H9 (cell line): ENCODE measurements around the gene LILRA5. TPM values are rescaled to one million over a fixed set of nuclear protein-coding genes. Genes with fewer than 3 reads are reported as not detected.

ENCODE experiments used
- DNase-seq: peaks from one replicate; pipeline ENCODE4 v3.0.0-alpha.2; 2017
- H2AFZ ChIP-seq: one replicate; pipeline ENCODE4 v1.6.1; 2013; ENCODE audit warnings: mild to moderate bottlenecking, low read length, control low read depth, moderate library complexity
- H2AK5ac ChIP-seq: 2 replicates; pipeline ENCODE4 v1.6.1; 2013; ENCODE audit warnings: low read length, control low read depth, mixed read lengths; ENCODE audit not compliant: insufficient read length
- H2BK120ac ChIP-seq: one replicate; pipeline ENCODE4 v1.6.1; 2013; ENCODE audit warnings: low read depth, mild to moderate bottlenecking, low read length, control low read depth, inconsistent platforms; ENCODE audit not compliant: poor library complexity, severe bottlenecking
- H2BK12ac ChIP-seq: 2 replicates; pipeline ENCODE4 v1.6.1; 2013; ENCODE audit warnings: low read length, control low read depth, mixed read lengths, low read depth; ENCODE audit not compliant: insufficient read length
- H2BK15ac ChIP-seq: 2 replicates; pipeline ENCODE4 v1.6.1; 2013; ENCODE audit warnings: low read depth, low read length, control low read depth
- H2BK20ac ChIP-seq: one replicate; pipeline ENCODE4 v1.6.1; 2013; ENCODE audit warnings: low read depth, mild to moderate bottlenecking, low read length, control low read depth, inconsistent platforms; ENCODE audit not compliant: poor library complexity, severe bottlenecking
- H2BK5ac ChIP-seq: 2 replicates; pipeline ENCODE4 v1.6.1; 2013; ENCODE audit warnings: low read length, control low read depth, mixed read lengths; ENCODE audit not compliant: insufficient read length
- H3K14ac ChIP-seq: 2 replicates; pipeline ENCODE4 v1.6.1; 2013; ENCODE audit warnings: low read length, control low read depth; ENCODE audit not compliant: insufficient read depth
- H3K18ac ChIP-seq: 2 replicates; pipeline ENCODE4 v1.6.1; 2013; ENCODE audit warnings: low read depth, mild to moderate bottlenecking, mixed read lengths, low read length, control low read depth; ENCODE audit not compliant: insufficient read length
- H3K23ac ChIP-seq: 2 replicates; pipeline ENCODE4 v1.6.1; 2013; ENCODE audit warnings: low read length, control low read depth, mixed read lengths, low read depth; ENCODE audit not compliant: insufficient read length
- H3K23me2 ChIP-seq: 2 replicates; pipeline ENCODE4 v1.6.1; 2013; ENCODE audit warnings: low read depth, mild to moderate bottlenecking, mixed read lengths, low read length, control low read depth; ENCODE audit not compliant: insufficient read length, poor library complexity, severe bottlenecking
- H3K27ac ChIP-seq: 2 replicates; pipeline ENCODE4 v1.5.1; 2013; ENCODE audit warnings: low read length, control low read depth, mixed read lengths, low read depth; ENCODE audit not compliant: insufficient read length
- H3K27me3 ChIP-seq: 2 replicates; pipeline ENCODE4 v1.6.1; 2013; ENCODE audit warnings: low read length, control low read depth, inconsistent platforms; ENCODE audit not compliant: insufficient read depth
- H3K4ac ChIP-seq: 2 replicates; pipeline ENCODE4 v1.6.1; 2013; ENCODE audit warnings: low read depth, mild to moderate bottlenecking, control low read depth, inconsistent platforms, low read length, moderate library complexity
- H3K4me1 ChIP-seq: 2 replicates; pipeline ENCODE4 v1.6.1; 2013; ENCODE audit warnings: low read length, control low read depth, inconsistent platforms; ENCODE audit not compliant: insufficient read depth
- H3K4me2 ChIP-seq: 2 replicates; pipeline ENCODE4 v1.6.1; 2013; ENCODE audit warnings: low read length, control low read depth, mixed read lengths; ENCODE audit not compliant: insufficient read length, insufficient read depth
- H3K56ac ChIP-seq: 2 replicates; pipeline ENCODE4 v1.6.1; 2013; ENCODE audit warnings: low read depth, mild to moderate bottlenecking, mixed read lengths, low read length, control low read depth; ENCODE audit not compliant: insufficient read length
- H3K79me1 ChIP-seq: 2 replicates; pipeline ENCODE4 v1.6.1; 2013; ENCODE audit warnings: low read depth, mild to moderate bottlenecking, moderate library complexity, low read length, control low read depth, inconsistent platforms; ENCODE audit not compliant: insufficient read depth, poor library complexity, severe bottlenecking
- H3K79me2 ChIP-seq: 2 replicates; pipeline ENCODE4 v1.6.1; 2013; ENCODE audit warnings: low read length, control low read depth, inconsistent platforms; ENCODE audit not compliant: insufficient read depth
- H3K9ac ChIP-seq: 2 replicates; pipeline ENCODE4 v1.6.1; 2013; ENCODE audit warnings: low read length, control low read depth, mixed read lengths; ENCODE audit not compliant: insufficient read length; ENCODE audit errors: extremely low read depth
- H3K9me3 ChIP-seq: one replicate; pipeline ENCODE4 v1.6.1; 2013; ENCODE audit warnings: low read depth, low read length, inconsistent platforms; ENCODE audit not compliant: control insufficient read depth
- H3T11ph ChIP-seq: one replicate; pipeline ENCODE4 v1.6.1; 2013; ENCODE audit warnings: mild to moderate bottlenecking, low read length, control low read depth, inconsistent platforms
- H4K20me1 ChIP-seq: one replicate; pipeline ENCODE4 v1.6.1; 2013; ENCODE audit not compliant: control insufficient read depth, insufficient read length, insufficient read depth
- H4K5ac ChIP-seq: 2 replicates; pipeline ENCODE4 v1.6.1; 2013; ENCODE audit warnings: low read depth, mild to moderate bottlenecking, mixed read lengths, low read length, control low read depth; ENCODE audit not compliant: insufficient read length
- H4K8ac ChIP-seq: replicated peaks from 2 replicates; pipeline ENCODE4 v1.6.1; 2013; ENCODE audit warnings: low read length, control low read depth, mixed read lengths, low read depth; ENCODE audit not compliant: insufficient read length
- H4K91ac ChIP-seq: 2 replicates; pipeline ENCODE4 v1.6.1; 2013; ENCODE audit warnings: low read depth, mild to moderate bottlenecking, moderate library complexity, mixed read lengths, low read length, control low read depth; ENCODE audit not compliant: insufficient read length
- H3K27ac Mint-ChIP-seq, 3 experiments: 2 replicates in 2 of 3; 3 replicates in 1 of 3; pipeline ENCODE4 v1.8.0; 2020 to 2021; ENCODE audit warnings: mixed read lengths in 3 of 3, mild to moderate bottlenecking in 1 of 3, moderate library complexity in 1 of 3
- H3K27me3 Mint-ChIP-seq: 2 replicates; pipeline ENCODE4 v1.8.0; 2021; ENCODE audit warnings: low read depth, mild to moderate bottlenecking, moderate library complexity, mixed read lengths
- H3K36me3 Mint-ChIP-seq, 3 experiments: 2 replicates in 2 of 3; 3 replicates in 1 of 3; pipeline ENCODE4 v1.8.0; 2020 to 2021; ENCODE audit warnings: low read depth in 3 of 3, mixed read lengths in 3 of 3; ENCODE audit not compliant: insufficient read depth in 1 of 3
- H3K4me1 Mint-ChIP-seq, 2 experiments: 2 replicates each; pipeline ENCODE4 v1.8.0; 2020; ENCODE audit warnings: mixed read lengths in 2 of 2
- H3K4me3 Mint-ChIP-seq, 2 experiments: 2 replicates in 1 of 2; 3 replicates in 1 of 2; pipeline ENCODE4 v1.8.0; 2020 to 2021; ENCODE audit warnings: mild to moderate bottlenecking in 2 of 2, mixed read lengths in 2 of 2, moderate library complexity in 1 of 2
- H3K9me3 Mint-ChIP-seq, 2 experiments: 2 replicates in 1 of 2; 3 replicates in 1 of 2; pipeline ENCODE4 v1.8.0; 2020; ENCODE audit warnings: mild to moderate bottlenecking in 2 of 2, mixed read lengths in 2 of 2, moderate library complexity in 1 of 2
- WGBS: extraction: QIAGEN DNeasy Blood & Tissue Kit; methylation state at CpG from one replicate; pipeline ENCODE4 v1.1.7; 2013; ENCODE audit warnings: missing lambda C conversion rate, low lambda C conversion rate, mixed read lengths; ENCODE audit not compliant: insufficient read length; ENCODE audit errors: extremely low coverage; 5-methylcytosine and 5-hydroxymethylcytosine counted together
- total RNA-seq: library from RNA; stranded (reverse); gene quantifications from 2 replicates; pipeline ENCODE4 v1.2.1, GENCODE V29; 2021
- TF ChIP-seq, protein P1 (sequence below): fragments of 200-600 bp; sonication (generic); conservative IDR thresholded peaks from 3 replicates; pipeline ENCODE4 v1.8.0; 2021; ENCODE audit warnings: antibody characterized with exemption, mild to moderate bottlenecking

LILRA5 gene
- total RNA-seq, 1 experiment from 2014 or later, result not detected

DNA sequence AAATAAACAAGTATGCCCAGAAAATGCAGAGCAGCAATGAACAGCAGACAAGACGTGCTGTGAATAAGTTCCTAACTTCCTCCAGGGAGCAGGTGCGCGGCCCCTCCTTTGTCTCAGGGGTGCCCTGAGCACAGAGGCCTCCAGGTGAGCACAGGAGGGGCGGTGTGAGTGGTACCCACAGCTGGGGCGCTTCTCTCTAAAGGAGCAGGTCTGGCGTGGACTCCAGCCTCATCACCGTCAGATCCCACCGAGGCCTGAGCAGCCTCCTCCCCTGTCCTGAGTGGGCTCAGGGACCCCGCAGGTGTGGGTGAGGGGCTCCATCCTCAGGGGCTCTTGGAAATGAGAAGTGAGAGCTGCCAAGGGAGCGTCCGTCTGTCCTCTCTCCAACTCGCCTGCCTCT, 3.2 kb downstream of the LILRA5 start:
- no peak overlapping the region for H3K4me2 ChIP-seq
- no peak overlapping the region for H3T11ph ChIP-seq
- H3K14ac ChIP-seq, result no peak overlapping the region
- H2BK12ac ChIP-seq, result no peak overlapping the region
- H3K27me3 ChIP-seq, result no peaks in the 10 kb centered on the region
- H3K27ac ChIP-seq, result no peak overlapping the region
- Mint-ChIP-seq H3K4me1 (no peaks in the 10 kb centered on the region), H3K27ac (no peak overlapping the region), H3K9me3 (peaks cover 7 to 77% of the 10 kb centered on the region in 2 experiments), H3K36me3 (no peaks in the 10 kb centered on the region), H3K27me3 (peaks cover 47% of the 10 kb centered on the region), H3K4me3 (no peak overlapping the region)
- no peaks in the 10 kb centered on the region for H3K23me2 ChIP-seq
- H2BK20ac ChIP-seq, result no peak overlapping the region
- WGBS, result no CpG with 5 or more reads among the region's 12 CpGs
- no peak overlapping the region for H3K18ac ChIP-seq
- no peak overlapping the region for H2AFZ ChIP-seq
- H3K79me1 ChIP-seq, result no peaks in the 10 kb centered on the region
- no peak overlapping the region for H4K5ac ChIP-seq
- no peak overlapping the region for H3K56ac ChIP-seq
- no peaks in the 10 kb centered on the region for H4K20me1 ChIP-seq
- H3K9ac ChIP-seq, result no peak overlapping the region
- H4K91ac ChIP-seq, result no peak overlapping the region
- no peak for DNase-seq
- no peak overlapping the region for H4K8ac ChIP-seq
- H3K79me2 ChIP-seq, result no peaks in the 10 kb centered on the region
- H2BK15ac ChIP-seq, result no peak overlapping the region
- TF ChIP-seq, protein P1, sequence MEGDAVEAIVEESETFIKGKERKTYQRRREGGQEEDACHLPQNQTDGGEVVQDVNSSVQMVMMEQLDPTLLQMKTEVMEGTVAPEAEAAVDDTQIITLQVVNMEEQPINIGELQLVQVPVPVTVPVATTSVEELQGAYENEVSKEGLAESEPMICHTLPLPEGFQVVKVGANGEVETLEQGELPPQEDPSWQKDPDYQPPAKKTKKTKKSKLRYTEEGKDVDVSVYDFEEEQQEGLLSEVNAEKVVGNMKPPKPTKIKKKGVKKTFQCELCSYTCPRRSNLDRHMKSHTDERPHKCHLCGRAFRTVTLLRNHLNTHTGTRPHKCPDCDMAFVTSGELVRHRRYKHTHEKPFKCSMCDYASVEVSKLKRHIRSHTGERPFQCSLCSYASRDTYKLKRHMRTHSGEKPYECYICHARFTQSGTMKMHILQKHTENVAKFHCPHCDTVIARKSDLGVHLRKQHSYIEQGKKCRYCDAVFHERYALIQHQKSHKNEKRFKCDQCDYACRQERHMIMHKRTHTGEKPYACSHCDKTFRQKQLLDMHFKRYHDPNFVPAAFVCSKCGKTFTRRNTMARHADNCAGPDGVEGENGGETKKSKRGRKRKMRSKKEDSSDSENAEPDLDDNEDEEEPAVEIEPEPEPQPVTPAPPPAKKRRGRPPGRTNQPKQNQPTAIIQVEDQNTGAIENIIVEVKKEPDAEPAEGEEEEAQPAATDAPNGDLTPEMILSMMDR, result no peak
- H2BK120ac ChIP-seq, result no peak overlapping the region
- no peak overlapping the region for H3K4ac ChIP-seq
- H3K23ac ChIP-seq, result no peak overlapping the region
- H3K4me1 ChIP-seq, result no peaks in the 10 kb centered on the region
- H2BK5ac ChIP-seq, result no peak overlapping the region
- no peaks in the 10 kb centered on the region for H3K9me3 ChIP-seq
- no peak overlapping the region for H2AK5ac ChIP-seq
